ENCODE data around the gene NTNG1. TPM values are rescaled to one million over a fixed set of nuclear protein-coding genes. Genes with fewer than 3 reads are reported as not detected.

NTNG1 gene
- total RNA-seq, 6 experiments from 2014 or later: not detected

DNA sequence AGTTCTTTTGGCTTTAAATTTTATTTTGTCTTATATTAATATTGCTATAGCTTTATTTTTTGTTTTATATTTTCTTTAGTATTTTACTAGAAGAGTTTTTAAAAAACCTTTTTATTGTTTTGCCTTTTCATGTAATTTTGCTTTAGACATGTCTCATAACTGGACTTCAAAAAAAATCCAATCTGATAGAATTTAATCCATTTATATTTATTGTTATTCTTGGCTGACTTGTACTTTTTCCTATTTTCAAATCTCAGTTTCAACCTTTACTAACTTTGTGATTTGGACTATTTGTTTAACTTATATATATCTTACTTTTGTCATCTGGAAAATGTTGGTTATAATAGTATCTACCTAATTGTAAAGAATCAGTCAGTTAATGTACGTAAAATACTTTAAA is 61.2 kb downstream of the NTNG1 start:
- DNase-seq (no peak), ATAC-seq (no peak)
- Histone ChIP-seq H3K27ac (no peak overlapping the region), H3K27me3 (no peaks in the 10 kb centered on the region), H3K4me1 (no peaks in the 10 kb centered on the region), H3K9me3 (no peaks in the 10 kb centered on the region), H3K36me3 (no peaks in the 10 kb centered on the region), H3K4me3 (no peak overlapping the region)
- TF ChIP-seq, protein P1, sequence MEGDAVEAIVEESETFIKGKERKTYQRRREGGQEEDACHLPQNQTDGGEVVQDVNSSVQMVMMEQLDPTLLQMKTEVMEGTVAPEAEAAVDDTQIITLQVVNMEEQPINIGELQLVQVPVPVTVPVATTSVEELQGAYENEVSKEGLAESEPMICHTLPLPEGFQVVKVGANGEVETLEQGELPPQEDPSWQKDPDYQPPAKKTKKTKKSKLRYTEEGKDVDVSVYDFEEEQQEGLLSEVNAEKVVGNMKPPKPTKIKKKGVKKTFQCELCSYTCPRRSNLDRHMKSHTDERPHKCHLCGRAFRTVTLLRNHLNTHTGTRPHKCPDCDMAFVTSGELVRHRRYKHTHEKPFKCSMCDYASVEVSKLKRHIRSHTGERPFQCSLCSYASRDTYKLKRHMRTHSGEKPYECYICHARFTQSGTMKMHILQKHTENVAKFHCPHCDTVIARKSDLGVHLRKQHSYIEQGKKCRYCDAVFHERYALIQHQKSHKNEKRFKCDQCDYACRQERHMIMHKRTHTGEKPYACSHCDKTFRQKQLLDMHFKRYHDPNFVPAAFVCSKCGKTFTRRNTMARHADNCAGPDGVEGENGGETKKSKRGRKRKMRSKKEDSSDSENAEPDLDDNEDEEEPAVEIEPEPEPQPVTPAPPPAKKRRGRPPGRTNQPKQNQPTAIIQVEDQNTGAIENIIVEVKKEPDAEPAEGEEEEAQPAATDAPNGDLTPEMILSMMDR (IDR thresholded peaks at IDR 0.05): no peak
- no peak for TF ChIP-seq POLR2A (IDR thresholded peaks at IDR 0.05)
- intact Hi-C loops (cut with DNase I): no loop called here
- WGBS (ENCODE audit: insufficient coverage, low coverage, low lambda C conversion rate, missing lambda C conversion rate): 80% methylated on average over 1 of the region's 1 CpG

DNA sequence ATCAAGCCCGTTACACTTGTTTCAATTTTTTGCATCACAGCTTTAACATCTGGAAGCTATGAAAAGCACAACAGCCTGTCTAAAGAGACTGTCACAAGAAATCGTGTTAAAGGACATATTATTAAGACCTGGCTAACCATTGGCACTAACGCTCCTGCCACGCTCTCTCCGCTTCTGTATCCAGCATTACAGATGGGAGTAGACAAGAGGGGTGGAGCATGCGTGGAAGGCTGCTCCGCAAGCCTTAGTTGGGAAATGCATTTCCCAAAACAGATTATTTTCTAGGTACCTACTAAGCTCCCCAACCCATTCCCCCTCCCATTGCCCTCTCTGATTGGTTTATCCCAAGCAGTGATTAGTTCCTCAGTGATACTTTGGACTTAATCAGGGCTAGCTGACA is 72.4 kb downstream of the NTNG1 start:
- DNase-seq (no peak), ATAC-seq (no peak)
- TF ChIP-seq, protein P1 (IDR thresholded peaks at IDR 0.05): no peak
- no peak for TF ChIP-seq POLR2A (IDR thresholded peaks at IDR 0.05)
- Histone ChIP-seq H3K27me3 (no peaks in the 10 kb centered on the region), H3K9me3 (no peaks in the 10 kb centered on the region), H3K27ac (no peak overlapping the region), H3K4me3 (no peak overlapping the region), H3K36me3 (no peaks in the 10 kb centered on the region), H3K4me1 (no peaks in the 10 kb centered on the region)
- intact Hi-C loops (cut with DNase I): no loop called here
- WGBS (ENCODE audit: insufficient coverage, low coverage, low lambda C conversion rate, missing lambda C conversion rate): 75% methylated on average over 7 of the region's 7 CpGs

DNA sequence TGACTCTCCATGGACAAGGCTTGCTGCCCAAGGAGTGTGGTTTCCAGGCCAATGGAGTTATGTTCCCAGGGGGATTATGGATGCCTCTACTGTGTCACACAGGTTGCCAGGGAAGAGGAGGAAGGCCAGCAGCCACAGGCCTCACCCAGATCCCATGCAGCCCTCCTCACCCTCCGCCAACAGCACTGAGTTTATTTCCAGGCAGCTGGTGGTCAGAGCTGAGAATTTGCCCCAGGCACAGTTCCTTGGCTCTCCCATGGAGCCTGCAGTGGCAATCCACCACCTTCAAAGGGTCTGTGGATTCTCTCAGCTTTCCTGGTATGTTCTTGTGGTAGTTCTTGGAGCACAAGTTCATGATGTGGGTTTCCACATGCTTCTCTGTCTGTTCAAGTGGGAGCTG is 79.2 kb downstream of the NTNG1 start:
- H3K27me3 ChIP-seq: no peaks in the 10 kb centered on the region
- H3K27ac ChIP-seq: no peak overlapping the region
- H3K9me3 ChIP-seq: no peaks in the 10 kb centered on the region
- TF ChIP-seq POLR2A (IDR thresholded peaks at IDR 0.05): no peak
- TF ChIP-seq, protein P1 (IDR thresholded peaks at IDR 0.05): no peak
- intact Hi-C loops (cut with DNase I): no loop called here
- no peaks in the 10 kb centered on the region for H3K36me3 ChIP-seq
- ATAC-seq: no peak
- 50% methylated on average over 1 of the region's 1 CpG for WGBS (ENCODE audit: insufficient coverage, low coverage, low lambda C conversion rate, missing lambda C conversion rate)
- H3K4me3 ChIP-seq: no peak overlapping the region
- no peaks in the 10 kb centered on the region for H3K4me1 ChIP-seq
- no peak for DNase-seq

DNA sequence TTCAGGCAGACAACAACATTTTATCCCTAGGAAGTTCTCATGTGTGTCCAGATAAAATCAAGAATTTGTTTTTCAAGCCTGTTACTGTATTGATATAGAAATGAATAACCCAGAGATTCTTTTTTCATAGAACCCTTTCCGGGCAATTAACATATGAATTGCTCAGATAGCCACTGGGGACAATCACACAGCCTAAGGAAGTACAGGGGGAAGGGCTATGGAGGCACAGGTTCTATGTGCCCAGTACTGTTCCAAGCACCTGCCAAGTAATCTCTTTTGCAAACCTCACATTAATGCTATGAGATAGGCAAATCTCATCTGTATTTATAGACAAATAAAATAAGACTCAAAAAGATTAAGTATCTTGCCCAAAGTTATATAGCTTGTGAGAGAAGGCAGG is 84.9 kb downstream of the NTNG1 start:
- intact Hi-C loops (cut with DNase I): no loop called here
- Histone ChIP-seq H3K27me3 (no peaks in the 10 kb centered on the region), H3K36me3 (no peaks in the 10 kb centered on the region), H3K4me3 (no peak overlapping the region), H3K4me1 (no peaks in the 10 kb centered on the region), H3K9me3 (no peaks in the 10 kb centered on the region), H3K27ac (no peak overlapping the region)
- WGBS (ENCODE audit: insufficient coverage, low coverage, low lambda C conversion rate, missing lambda C conversion rate): 58% methylated on average over 1 of the region's 1 CpG
- no peak for TF ChIP-seq POLR2A (IDR thresholded peaks at IDR 0.05)
- TF ChIP-seq, protein P1 (IDR thresholded peaks at IDR 0.05): no peak
- ATAC-seq (no peak), DNase-seq (no peak)

All from right lobe of liver (tissue), 6 donors.